RWPE2 (cell line): ENCODE data around the gene IDH2.

Experiments used
- ATAC-seq: fragments of 200-7000 bp; cut with Tn5 transposase; 3 replicates; pipeline ENCODE4 v1.9.1; 2021; ENCODE audit warnings: low read depth
- DNase-seq: peaks from one replicate; pipeline ENCODE4 v3.0.0-alpha.2; 2020; ENCODE audit warnings: low spot score
- H3K27ac ChIP-seq: fragments of 450-650 bp; 2 replicates; pipeline ENCODE4 v1.5.1; 2017; ENCODE audit warnings: mild to moderate bottlenecking; ENCODE audit not compliant: poor library complexity, severe bottlenecking
- H3K27me3 ChIP-seq: fragments of 250-450 bp; sonication (Bioruptor Pico); 2 replicates; pipeline ENCODE4 v1.5.1; 2021; ENCODE audit warnings: mild to moderate bottlenecking, moderate library complexity; ENCODE audit not compliant: insufficient read depth, poor library complexity, severe bottlenecking
- H3K36me3 ChIP-seq: fragments of 250-450 bp; sonication (Bioruptor Pico); 2 replicates; pipeline ENCODE4 v1.5.1; 2020; ENCODE audit warnings: low read depth, mild to moderate bottlenecking, moderate library complexity
- H3K4me1 ChIP-seq: fragments of 250-450 bp; sonication (Bioruptor Pico); 2 replicates; pipeline ENCODE4 v1.5.1; 2021; ENCODE audit warnings: mild to moderate bottlenecking, moderate library complexity; ENCODE audit not compliant: insufficient read depth, poor library complexity, severe bottlenecking
- H3K4me3 ChIP-seq: fragments of 250-450 bp; sonication (Bioruptor Pico); 2 replicates; pipeline ENCODE4 v1.5.1; 2021; ENCODE audit warnings: mild to moderate bottlenecking, moderate library complexity; ENCODE audit not compliant: severe bottlenecking
- H3K9me3 ChIP-seq: fragments of 250-450 bp; sonication (Bioruptor Pico); 2 replicates; pipeline ENCODE4 v1.5.1; 2021; ENCODE audit warnings: mild to moderate bottlenecking, moderate library complexity; ENCODE audit not compliant: severe bottlenecking
- CTCF ChIP-seq: fragments of 450-650 bp; IDR thresholded peaks from one replicate; pipeline ENCODE4 v1.5.1; 2017; ENCODE audit warnings: mild to moderate bottlenecking, moderate library complexity; ENCODE audit not compliant: poor library complexity, severe bottlenecking

The IDH2 gene

GRCh38 chr15:90138071-90138833 is 36.0 kb upstream of the IDH2 start:
- Histone ChIP-seq H3K4me3 (no peak overlapping the region), H3K27ac (no peak overlapping the region), H3K9me3 (no peaks in the 10 kb centered on the region), H3K36me3 (no peaks in the 10 kb centered on the region), H3K4me1 (no peaks in the 10 kb centered on the region), H3K27me3 (no peaks in the 10 kb centered on the region)
- DNase-seq (no peak), ATAC-seq (no peak)
- TF ChIP-seq CTCF = no peak

GRCh38 chr15:90132437-90132836 is 30.2 kb upstream of the IDH2 start:
- no peaks in the 10 kb centered on the region for H3K27me3 ChIP-seq
- H3K4me3 ChIP-seq = no peak overlapping the region
- peaks cover 5% of the 10 kb centered on the region for H3K4me1 ChIP-seq
- H3K9me3 ChIP-seq = no peaks in the 10 kb centered on the region
- TF ChIP-seq CTCF = no peak
- ATAC-seq = no peak
- H3K36me3 ChIP-seq = no peaks in the 10 kb centered on the region
- no peak for DNase-seq
- H3K27ac ChIP-seq = no peak overlapping the region

GRCh38 chr15:90131848-90132247 is 29.6 kb upstream of the IDH2 start:
- Histone ChIP-seq H3K27me3 (no peaks in the 10 kb centered on the region), H3K4me3 (no peak overlapping the region), H3K9me3 (no peaks in the 10 kb centered on the region), H3K27ac (no peak overlapping the region), H3K36me3 (no peaks in the 10 kb centered on the region), H3K4me1 (peaks cover 5% of the 10 kb centered on the region)
- DNase-seq (no peak), ATAC-seq (no peak)
- TF ChIP-seq CTCF = no peak

GRCh38 chr15:90130291-90130690 is 28.0 kb upstream of the IDH2 start:
- Histone ChIP-seq H3K9me3 (no peaks in the 10 kb centered on the region), H3K27ac (no peak overlapping the region), H3K36me3 (no peaks in the 10 kb centered on the region), H3K4me1 (peaks cover 5% of the 10 kb centered on the region), H3K4me3 (no peak overlapping the region), H3K27me3 (no peaks in the 10 kb centered on the region)
- DNase-seq = no peak
- TF ChIP-seq CTCF = no peak
- no peak for ATAC-seq
